HG03280 (cell line): ENCODE measurements around the gene TGIF1.

Experiments used
- ATAC-seq: cut with Tn5 transposase; IDR thresholded peaks from one replicate; pipeline ENCODE4 v1.9.1; 2021; ENCODE audit warnings: mild to moderate bottlenecking, moderate library complexity; ENCODE audit not compliant: unreplicated experiment

The TGIF1 gene

DNA sequence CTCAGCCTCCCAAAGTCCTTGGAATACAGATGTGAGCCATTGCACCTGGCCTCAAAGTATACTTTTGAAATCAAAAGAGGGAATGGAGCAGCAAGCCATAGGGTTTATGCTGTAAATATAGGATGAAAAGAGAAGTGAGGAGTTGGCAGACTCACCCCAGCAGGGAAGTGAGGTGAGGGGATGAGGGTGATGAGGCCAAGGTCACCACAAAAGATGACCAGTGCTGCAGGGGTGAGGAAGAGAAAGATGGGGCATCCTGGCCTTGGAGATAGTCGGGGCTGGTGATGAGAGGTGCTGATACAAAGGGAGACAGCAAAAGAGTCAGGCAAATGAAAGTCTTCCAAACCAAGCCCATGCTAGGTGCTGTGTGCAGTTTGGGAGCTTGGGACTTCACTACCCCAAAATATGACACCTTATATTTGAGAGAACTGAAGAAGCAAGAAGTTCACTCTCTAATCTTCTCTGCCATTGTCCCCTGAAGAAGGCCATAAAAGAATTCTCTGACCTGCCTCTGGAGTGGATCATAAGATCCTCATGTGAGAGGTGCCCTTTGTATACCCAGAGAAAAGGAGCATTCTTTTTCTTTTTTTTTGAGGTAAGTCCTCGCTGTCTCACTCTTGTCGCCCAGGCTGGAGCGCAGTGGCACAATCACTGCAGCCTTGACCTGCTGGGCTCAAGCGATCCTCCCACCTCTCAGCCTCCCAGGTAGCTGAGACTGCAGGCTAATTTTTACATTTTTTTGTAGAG, 31.0 kb downstream of the TGIF1 start:
- no peak for ATAC-seq

DNA sequence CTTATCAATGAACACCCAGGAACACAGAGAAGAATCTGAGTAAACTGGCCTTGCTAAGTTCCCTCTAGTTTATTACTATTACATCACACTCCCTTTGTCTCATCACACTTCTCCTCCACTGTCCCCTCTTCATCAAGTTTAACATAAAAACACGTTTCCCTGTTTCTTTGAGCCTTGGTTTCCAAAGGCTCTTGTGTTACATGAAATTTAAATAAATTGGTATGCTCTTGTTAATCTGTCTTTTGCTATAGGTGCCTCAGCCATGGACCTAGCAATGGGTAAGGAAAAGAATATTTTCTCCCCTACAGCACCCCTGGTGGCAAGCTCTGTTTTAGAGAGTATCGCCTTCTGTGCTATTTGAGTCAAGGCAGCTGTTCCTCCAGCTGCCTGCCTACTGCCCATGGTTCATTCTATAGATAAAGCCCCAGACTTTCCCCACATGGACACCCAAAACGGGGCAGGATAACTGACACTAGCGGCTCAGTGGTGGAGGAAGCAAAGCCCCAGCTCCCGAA, 31.8 kb downstream of the TGIF1 start:
- ATAC-seq, result no peak

DNA sequence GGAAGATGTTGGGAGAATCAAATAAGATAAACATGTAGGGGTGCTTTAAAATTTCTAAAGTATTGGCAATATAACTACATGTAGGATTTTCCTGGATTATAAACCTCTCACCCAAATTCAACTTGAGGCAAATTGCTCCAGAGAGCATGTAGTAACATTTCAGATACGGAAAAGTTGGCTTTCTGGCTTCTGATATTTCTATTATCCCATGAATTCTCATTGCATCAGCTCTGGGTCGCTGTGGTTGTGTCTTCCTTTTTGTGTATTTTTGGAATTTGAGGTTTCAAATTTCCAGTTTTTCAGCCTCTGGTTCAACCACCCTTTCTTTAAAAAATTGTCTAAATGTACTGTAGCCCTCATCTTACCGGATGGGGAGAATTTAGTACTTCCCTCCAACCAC, 32.3 kb downstream of the TGIF1 start:
- no peak for ATAC-seq

DNA sequence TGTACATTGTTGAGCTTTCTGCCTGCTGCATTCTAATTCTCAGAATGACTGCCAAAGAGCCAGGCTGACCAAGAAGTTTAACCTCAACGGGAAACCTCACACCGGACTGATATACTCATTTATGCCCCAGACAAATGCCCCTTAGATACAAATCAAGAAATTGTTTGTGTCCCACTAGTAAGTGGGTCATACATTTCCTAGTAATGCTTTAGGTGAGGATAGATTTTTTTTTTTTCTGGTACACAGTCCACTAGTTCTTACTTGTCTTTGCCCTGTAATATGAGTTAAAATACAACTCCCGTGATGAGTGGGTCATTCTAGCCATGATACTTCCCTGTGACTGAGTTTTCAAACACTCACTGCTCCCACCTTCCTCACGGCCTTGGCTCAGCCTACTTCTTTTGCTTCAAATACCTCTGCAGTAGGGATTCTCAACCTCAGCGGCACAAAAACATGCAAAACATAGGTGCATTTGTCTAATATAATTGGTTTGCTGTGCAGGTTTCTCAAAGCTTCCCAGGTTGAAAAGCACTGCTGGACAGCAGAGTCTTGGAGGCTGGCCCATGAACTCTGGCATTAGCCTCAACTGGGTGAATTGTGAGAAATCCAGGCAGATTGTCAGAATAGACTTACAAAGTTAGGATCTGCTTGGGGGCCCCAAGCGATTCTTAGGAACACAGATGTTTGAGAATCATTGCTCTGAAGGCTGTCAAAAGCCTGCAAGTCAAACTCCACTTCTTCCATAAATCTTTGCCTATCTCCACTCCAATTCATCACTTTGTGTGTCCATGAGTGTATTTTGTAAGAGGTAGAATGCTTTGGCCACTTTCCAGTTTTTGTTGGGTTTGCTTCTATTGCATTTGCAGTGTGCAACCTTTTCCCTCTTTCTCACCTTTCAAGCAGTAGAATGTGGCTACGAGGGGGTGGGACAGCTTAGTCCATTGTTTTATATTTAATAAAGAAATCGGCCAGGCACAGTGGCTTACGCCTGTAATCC, 35.5 kb downstream of the TGIF1 start:
- ATAC-seq, result no peak

DNA sequence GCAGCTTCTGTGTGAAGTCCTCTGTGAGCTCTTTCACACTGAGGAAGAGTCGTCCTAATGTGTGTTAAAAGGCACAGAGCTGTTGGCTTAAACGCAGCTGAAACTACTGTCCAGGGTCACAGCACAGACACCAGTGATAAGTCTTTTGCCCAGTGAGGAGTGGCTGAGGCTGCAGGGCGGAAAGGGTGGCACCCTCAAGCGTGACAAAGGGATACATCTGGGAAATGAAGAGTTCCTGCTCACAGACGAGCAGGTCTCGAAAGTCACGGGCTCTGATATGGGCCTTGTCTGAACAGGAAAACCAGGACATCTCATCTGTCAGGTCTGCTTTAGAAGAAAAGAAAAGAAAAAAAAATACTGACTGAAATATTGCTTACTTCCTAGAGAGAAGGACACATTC, 36.5 kb downstream of the TGIF1 start:
- no peak for ATAC-seq

DNA sequence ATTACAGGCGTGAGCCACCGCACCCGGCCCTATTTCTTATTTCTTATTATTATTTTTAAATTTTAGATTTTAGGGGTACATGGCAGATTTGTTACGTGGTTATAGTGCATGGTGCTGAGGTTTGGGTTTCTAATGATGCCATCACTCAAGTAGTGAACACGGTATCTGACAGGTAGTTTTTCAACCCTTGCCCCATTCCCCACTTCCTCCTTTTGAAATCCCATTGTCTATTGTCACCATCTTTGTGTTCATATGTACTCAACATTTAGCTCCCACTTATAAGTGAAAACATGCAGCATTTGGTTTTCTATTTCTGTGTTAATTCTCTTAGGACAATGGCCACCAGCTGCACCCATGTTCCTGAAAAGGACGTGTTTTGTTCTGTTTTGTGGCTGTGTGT, 39.5 kb downstream of the TGIF1 start:
- ATAC-seq, result no peak

DNA sequence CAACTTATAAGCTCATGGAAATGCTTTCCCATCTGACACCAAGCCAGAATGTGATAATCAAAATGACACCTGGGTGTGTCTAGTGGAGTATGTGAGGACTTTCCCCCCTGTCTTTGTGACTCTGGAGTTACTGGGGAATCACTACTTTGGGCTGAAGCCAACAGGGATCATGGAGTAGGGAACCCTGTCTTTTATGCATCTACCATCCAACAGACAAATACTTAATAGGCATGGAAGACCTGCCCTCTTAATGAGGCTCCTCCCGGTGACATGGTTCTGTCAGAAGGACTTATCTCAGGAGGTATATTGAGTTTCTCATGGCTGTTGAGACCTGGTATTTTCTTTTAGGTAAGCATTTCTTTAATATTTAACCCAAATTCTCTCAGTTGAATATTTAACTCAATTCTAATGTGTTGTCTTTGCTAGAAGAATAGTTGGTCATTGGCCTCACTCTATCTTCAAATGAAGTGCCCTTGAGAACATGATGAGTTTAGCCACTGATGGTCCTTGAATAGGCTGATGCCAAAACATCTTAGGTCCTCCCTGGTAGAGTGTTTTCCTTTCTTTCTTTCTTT, 42.1 kb downstream of the TGIF1 start:
- no peak for ATAC-seq

DNA sequence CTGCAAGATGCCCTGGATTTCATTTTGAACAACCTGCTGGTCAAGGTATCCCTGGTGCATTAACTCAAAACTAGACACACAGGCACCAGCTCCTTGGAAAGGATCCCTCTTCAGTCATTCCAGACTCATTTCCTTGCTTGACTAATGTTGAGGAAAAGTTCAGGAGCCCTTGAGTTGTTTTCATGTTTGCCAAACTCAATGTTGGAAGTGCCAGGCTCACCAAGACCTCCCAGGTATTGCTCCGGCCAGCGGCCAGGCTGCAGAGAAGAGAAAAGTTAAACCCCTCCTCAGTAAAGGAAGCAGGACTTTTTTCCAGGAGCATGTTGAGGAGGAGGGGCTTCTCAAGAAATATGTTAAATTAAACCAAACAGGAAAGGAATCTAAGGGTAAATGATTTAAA, 42.7 kb downstream of the TGIF1 start:
- no peak for ATAC-seq

DNA sequence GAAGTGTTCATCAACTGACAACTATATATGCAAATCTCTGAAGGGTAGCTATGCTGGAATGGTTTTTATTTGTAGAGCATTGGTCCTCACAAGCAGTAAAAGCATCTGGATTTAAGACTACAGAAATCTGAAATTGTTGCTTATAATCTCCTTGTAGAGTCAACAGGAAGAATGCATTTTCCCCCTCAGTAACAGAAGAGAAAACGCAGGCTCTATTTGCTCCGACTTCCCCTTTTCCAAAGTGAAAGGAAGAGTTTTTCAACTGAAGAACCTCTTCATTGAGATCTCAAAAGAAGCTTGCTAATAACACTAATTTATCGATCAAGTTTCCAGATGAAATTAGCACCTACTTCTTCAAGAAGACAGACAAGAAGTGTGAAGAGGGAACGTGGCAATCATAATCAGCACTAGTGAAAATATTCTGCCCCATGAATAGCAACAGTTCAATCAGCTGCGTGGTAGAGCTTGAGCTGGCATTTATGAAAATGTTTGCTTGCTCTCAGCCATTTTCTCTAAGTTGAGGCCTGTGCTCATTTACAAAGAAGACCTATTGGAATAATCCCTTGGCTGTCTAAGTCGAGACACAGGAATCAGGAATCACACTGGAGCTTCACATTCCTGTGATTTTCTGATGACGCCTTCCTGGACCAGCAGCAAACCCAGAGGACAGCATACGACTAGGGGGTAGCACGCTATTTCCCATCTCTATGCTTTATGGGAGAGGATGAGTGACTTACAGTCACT, 43.7 kb downstream of the TGIF1 start:
- ATAC-seq, result no peak

DNA sequence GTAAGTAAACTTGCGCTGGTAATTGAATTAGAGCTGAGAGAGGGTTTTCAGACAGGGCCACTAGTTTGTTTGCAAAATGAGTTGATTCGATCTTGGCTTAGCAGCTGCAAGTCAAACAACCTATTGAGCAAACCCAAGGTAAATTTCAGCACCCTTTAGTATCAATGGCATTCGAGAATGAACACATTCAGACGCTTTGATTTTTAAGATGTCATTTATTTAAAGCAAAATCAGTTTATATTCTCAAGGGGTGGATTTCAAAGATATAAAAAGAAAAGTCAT, 44.2 kb downstream of the TGIF1 start:
- ATAC-seq, result no peak

DNA sequence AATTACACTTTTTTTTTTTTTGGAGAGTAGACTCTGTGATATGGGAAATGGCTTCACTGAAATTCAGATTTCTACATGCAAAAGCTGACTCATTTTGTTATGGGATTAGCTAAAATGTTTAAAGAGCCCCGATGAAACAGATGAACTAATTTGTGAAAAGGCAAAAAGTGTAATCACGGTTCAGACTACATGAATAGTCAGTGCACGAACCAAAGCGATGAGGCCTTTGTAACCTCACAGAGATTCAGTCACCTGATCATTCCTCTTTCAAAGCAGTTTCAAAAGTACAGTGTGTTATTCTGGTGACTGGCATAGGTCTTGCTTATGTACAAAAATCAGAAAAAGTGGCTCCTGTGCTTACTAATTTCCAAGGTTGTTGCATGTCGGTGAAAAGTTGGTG, 44.6 kb downstream of the TGIF1 start:
- no peak for ATAC-seq

DNA sequence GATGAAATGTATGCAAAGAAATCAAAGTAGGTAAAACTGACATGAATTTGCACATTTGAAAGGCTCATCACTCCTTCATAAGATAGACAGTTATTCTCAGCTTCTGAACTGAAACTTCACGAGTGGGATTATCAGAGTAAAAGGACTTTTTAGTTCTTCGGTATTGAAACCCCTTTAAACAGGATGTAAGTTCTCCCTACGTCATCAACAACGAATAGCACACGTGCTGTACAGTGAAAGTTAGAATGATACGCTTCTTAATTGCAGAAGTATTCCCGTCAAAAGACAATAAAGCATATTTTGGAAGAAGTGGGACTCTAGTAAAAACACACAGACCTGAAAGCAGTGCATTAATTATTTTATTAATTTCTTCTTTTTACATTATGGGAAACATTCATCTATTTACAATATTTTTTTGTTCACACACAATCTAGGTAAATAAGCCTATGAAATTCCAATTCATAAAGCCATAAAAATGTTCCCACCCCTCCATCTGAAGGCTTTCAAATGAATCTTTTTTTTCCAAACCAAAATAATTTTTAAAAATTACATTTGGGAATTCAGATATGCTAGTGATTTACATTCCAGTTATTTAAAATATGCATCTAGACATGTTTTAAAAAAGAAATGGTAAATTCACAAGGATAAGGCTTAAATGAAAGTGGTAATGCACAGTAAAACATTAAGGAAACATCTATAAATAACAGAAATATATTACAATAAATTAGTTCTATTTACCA, 45.9 kb downstream of the TGIF1 start:
- ATAC-seq, result no peak

DNA sequence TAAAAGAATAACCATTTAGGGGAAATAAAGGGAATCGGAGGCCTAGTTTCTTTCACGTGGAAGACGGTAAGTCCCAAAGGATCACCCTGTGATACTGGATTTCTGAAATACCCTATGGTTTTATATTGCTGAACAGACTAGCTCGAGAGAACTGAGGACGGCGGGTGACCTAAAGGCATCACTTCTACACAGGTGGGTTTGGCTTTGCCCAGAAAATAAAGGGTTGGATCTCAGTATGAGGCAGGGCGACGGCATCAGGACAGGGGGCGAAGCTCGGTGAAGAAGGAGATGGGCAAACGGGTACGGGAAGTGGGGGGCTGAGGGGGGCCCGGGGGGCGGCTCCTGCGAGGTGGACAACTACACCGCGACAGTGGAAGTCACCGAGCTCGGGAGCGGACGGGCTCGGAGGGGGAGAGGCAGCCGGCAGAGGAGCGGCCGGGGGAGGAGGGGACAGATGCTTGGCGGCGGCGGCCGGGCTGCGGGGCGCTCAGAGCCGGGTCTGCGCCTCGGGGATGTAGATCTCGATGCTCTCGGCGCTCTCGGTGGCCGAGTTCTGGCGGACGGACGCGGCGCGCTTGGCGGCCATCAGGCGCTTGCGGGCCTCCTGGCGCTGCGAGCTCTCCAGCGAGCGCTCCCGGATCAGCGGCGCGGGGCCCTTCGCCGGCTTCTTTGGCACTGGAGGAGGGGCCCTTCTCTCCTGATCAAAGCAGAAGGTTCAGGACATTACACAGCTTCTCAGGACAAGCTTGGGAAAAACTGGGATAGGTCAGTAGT, 48.9 kb downstream of the TGIF1 start:
- no peak for ATAC-seq

DNA sequence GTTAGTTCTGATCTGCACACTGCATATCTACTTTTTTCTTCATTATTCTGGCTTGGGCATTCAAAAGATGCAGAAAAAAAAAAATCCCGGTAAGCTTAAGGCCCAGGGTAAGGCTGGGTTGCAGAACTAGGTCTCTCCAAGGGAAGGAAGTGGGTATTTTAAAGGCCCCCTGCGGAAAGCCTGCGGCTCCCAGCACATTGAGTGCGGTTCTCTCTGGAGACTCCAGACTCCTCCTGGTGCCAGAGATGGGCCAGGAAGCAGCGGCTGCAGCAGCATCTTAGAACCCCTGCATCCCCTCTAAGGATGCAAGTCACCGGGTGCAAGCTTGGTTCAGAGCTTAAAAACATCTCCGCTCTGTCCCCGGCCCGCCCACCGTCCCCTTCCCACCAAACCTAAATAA, 49.5 kb downstream of the TGIF1 start:
- no peak for ATAC-seq

DNA sequence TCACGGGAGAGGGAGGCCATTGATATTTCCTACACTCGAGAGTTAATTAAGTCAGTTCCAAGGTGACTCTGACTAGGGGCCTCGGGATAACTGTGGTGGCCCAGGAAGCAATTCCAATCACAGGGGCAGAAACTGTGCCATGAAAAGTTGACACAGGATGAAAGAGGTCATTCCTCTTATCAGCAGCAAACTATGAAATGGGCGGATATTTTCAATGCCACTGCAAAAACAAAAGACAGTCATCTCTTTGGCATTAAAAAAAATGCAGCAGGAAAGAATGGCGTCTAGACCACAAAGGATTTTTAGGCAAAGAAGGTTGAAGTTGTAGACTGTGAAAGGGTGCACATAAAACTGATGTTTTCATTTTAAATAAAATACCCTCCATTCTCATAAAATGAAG, 50.0 kb downstream of the TGIF1 start:
- ATAC-seq, result no peak

DNA sequence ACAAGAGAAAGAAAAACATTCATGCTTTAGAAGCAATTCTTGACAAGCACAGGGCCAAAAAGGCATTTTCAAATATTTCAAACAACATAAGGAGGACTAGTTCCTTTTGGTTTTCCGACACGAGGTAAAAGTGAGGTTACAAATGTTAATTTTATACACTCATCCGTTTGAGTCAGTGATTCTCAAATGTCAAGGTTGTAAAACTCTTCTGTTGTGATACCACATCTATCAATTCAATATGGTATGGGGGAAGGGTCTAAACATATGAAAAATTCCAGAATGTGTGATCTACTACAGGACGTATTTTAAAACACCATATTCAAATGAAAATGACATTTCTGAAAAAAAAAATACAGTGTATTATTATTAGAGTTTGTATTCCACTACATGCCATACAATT, 52.7 kb downstream of the TGIF1 start:
- ATAC-seq, result no peak

DNA sequence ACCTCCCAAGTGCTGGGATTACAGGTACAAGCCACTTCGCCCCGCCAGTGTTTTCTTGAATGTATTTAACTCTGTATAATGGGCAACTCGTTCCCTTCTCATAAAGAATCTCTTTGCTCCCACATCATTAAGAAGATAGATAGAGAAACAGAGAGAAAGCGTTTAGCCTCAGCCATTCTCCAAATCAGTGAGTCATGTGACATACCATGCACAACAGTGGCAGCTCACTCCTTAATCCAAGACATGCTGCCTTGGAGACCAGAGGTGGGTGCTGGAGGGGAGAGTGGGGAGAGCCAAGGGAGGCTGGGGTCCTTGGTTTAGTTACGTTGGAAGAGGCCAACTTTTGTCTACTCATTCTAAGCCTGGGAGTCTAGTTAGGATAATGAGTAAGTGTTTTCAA, 54.7 kb downstream of the TGIF1 start:
- ATAC-seq, result no peak

DNA sequence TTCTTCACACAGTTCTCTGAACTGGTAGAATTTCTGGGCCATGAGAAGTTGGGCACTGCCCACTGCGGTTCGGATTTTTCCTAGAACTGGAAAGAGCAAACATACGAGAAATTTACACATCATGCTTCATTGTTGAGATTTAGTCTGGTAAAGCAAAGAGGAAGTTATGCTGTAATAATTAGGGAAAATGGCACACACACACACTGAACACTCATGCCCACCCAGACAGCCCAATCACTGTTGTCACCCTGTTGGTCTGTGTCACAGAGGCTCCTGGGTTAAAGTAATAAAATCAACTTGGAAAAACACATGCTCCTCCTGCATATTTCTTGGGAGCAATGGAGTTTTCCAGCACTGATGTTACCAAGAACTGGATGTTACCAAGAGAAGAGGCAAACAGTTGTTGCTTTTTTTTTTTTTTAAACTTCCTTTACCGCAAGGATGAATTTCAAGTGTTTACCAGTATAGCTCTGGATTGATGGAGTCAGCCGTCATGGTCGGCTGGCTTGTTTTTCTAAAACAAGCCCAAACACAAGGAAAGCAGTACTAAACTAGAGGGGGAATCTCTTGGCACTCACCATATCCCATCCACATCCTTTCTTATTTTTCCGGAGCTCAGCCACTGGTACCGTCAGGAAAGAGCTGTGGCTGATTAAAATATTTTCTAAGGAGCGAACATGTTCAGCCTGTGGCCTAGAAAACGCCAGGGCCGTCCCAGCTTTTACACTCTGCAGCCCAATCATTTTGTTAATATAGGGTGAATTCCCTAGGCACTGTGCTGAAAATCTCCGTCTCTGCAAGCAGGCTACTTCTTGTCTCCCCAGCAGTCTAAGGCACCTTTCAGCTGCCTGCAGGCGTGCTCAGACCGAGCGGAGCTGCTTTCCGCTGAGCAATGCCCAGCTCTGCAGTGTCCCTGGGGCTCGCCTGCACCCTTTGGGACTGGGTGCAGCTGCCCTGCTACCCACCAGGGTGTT, 58.9 kb downstream of the TGIF1 start:
- ATAC-seq, result no peak
